Stimulated activated CD4-positive, alpha-beta T cell treated with anti-CD3 and anti-CD28 coated beads, Interleukin-2, amount 100 ng/mL, for 48 hours (primary cell): Measurements from ENCODE around the gene PLCB3.

Experiments
- DNase-seq, 2 donors: peaks; one replicate each; pipeline ENCODE4 v3.0.0-alpha.2; 2020

Gene PLCB3

GRCh38 chr11:64290352-64291261 lies 39.3 kb downstream of the PLCB3 start:
- no peak for DNase-seq

- no peak for DNase-seq
Measured at GRCh38 chr11:64291262-64291751, 40.0 kb downstream of the PLCB3 start, which contains the start of gene KCNK4. KCNK4 (plus strand) TSS chr11:64291302; CDS start chr11:64293019, 1,717 bp downstream.

GRCh38 chr11:64291752-64292459 lies 40.6 kb downstream of the PLCB3 start:
- DNase-seq = no peak

GRCh38 chr11:64292460-64293254 lies 41.3 kb downstream of the PLCB3 start:
- no peak for DNase-seq

GRCh38 chr11:64294774-64295173 lies 43.4 kb downstream of the PLCB3 start:
- DNase-seq = no peak

- DNase-seq = no peak
Measured at GRCh38 chr11:64295760-64296159, 44.4 kb downstream of the PLCB3 start.

GRCh38 chr11:64296236-64296635 lies 44.9 kb downstream of the PLCB3 start:
- no peak for DNase-seq

- DNase-seq = no peak
Measured at GRCh38 chr11:64296830-64297698, 45.7 kb downstream of the PLCB3 start.

GRCh38 chr11:64297699-64298358 lies 46.5 kb downstream of the PLCB3 start:
- no peak for DNase-seq

- DNase-seq = no peak
Measured at GRCh38 chr11:64298966-64299846, 47.9 kb downstream of the PLCB3 start.

- no peak for DNase-seq
Measured at GRCh38 chr11:64299847-64300648, 48.7 kb downstream of the PLCB3 start, which contains the start of gene CATSPERZ. CATSPERZ (plus strand) TSS chr11:64300358; CDS start chr11:64300411, 53 bp downstream.

- no peak for DNase-seq
Measured at GRCh38 chr11:64303109-64304031, 52.0 kb downstream of the PLCB3 start.

- DNase-seq = no peak
Measured at GRCh38 chr11:64304032-64304315, 52.6 kb downstream of the PLCB3 start.

GRCh38 chr11:64304316-64305072 lies 53.2 kb downstream of the PLCB3 start:
- DNase-seq = peak; percentile 95 to 98

GRCh38 chr11:64305075-64305690 lies 53.9 kb downstream of the PLCB3 start, which contains the start of gene ESRRA:
ESRRA (plus strand) TSS chr11:64305524; CDS start chr11:64307180, 1,656 bp downstream.
- peak; percentile 100 for DNase-seq

- DNase-seq = peak; percentile 56 to 60
Measured at GRCh38 chr11:64305691-64306562, 54.6 kb downstream of the PLCB3 start.
